Globus pallidus (tissue), 1 donor: ENCODE measurements around the gene TIAM2.
"Not testable (repeated sequence)": the region's sequence is repeated elsewhere in the genome, so short reads cannot be mapped to it uniquely, and the experiment has no call there.

ENCODE experiments used
- DNase-seq: peaks from one replicate; pipeline ENCODE4 v3.0.0-alpha.2; 2015; ENCODE audit warnings: low spot score

The TIAM2 gene

DNA sequence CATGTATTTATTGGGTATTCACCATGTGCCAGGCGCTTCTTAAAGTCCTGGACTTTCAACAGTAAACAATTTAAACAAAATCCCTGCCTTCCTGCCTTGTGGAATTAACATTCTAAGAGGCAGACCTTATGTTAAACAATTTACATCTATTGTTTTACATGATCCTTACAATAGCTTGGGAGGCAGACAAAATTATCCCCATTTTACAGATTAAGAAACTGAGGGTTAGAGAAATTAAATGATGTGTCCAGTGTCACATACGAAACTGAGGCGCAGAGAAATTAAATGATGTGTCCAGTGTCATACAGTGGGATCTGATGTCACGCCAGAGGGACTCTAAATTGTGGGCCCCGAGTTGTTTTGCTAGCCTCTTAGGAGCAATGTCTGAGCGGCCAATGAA lies 105.5 kb downstream of the TIAM2 start:
- no peak for DNase-seq

DNA sequence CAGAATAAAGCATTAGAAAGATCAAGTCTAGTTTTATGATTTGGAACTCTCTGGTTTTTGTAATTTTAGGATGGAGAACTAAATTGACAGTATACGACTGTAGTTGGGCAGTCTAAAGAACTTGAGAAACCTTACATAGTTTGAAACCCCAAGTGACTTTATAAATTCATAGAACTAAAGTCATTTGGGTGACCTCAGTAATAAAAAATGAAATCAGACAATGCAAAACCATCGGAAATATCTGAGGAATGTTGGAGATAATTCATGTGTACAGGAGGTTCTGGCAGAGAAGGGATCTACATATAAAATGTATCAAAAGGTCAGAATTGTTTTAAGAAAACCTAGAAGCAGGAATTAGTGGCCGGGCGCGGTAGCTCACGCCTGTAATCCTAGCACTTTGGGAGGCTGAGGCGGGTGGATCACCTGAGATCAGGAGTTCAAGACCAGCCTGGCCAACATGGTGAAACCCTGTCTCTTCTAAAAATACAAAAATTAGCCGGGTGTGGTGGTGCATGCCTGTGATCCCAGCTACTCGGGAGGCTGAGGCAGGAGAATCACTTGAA lies 108.0 kb downstream of the TIAM2 start:
- not testable (repeated sequence) for DNase-seq

GRCh38 chr6:155103816-155104366 lies 108.8 kb downstream of the TIAM2 start:
- no peak for DNase-seq

DNA sequence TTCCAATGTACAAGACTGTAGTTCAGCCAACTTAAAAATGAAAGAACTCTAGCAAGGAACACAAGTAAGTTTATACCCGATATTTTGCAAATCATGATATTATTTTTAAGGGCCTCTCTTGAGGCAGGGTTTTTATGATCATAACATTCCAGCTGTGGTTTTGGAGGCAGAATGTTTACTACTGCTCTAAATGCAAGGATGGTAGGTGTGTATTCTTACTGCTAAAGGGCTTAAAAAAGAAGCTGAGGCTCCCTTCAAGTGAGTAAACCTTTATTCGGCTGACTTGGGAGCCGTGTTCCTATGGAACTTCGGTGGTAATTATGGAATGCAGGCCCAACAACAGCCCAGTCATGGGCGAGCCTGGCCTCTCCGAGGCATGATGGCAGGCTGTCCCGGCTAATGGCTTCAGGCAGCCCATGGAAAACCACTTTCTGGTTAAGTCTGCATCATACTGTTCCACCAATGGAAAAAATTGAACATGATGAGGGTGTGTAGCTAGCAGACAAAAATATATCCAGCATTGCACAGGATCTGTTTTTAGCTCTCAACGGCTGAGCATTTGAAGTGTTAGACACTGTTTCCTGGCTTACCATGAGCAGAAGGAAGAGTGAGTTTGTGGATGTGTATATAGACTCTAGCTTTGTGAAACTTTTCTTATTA lies 111.5 kb downstream of the TIAM2 start:
- DNase-seq: no peak

DNA sequence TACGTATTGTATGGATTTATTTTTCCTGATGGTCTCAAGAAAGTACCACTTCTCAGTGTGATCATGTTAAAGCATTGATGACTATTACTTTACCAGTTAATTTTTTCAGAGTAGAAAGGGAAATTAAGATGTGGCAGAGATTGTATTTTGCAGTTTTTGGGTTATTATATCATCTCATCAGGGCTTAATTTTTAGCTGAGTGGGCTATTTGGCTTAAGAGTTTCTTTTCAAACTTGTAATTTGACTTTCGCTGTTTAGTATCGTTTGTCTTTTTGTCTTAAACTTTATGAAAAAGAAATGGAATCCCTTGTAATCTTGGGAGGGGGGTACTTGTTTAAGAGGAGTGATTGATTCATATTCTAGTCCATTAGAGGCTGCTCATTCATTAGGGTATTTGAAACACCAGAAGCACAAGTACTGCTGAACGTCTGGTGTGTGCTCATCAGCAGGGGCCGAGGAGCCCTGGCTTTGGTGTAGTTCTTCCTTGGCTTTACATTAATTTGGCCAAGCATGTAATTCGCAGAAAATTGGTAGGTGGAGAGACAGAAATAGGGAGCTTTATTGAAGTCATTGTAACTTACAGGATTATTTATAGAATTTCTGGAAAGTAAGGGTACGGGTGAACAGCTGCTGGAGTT lies 112.4 kb downstream of the TIAM2 start:
- no peak for DNase-seq

DNA sequence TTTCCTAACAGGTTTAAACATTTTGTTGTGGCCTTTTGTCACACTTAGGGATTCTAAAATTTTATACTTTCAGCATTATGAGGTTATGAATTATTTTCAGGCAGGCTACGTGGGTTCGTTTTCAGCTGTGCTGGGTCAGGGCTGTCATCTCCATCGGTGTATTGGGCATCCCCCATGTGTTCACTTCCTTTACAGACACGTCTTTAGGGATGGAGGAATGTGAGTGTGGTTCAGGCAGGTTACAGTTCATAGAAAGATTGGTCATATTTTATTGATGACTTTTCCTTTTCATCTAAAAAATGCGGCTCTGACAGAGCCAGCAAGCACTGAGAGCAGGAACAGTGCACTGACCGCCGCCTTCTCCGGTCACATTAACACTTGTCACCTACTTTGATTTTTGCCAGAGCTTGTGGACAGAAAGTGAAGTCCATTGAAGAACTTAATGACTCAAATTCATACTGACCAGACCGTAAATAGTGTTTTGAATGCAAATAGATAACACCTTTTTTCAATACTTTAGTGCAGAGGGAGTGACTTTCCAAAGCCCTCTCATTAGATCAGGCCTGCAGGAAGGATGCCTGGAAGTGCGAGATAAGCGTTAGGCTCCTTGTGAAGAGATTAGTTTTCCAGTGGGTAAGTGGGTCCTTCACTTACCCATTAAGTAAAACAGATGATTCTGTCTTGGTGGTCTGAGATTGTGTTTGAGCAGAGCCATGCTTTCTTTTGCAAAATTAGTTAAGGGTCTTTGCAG lies 113.1 kb downstream of the TIAM2 start:
- DNase-seq: no peak

DNA sequence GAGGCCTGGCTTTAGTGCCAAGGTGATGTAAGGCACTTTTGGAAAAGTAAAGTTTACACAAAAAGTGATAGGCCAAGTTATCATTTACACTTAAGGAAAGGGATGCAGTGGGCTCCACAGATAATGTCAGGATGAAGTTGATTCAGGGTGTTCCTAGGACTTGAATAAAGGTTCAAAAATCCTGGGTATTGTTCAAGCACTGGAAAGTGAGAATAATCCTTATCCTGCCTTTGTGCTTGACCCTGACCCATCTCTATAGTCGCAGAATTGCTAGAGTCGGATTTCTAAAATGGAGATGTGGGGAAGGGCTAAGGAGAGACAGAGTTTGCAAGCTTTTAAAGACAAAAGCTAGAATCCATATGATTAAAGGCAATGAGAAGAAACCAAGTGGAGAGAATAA lies 115.6 kb downstream of the TIAM2 start:
- no peak for DNase-seq

DNA sequence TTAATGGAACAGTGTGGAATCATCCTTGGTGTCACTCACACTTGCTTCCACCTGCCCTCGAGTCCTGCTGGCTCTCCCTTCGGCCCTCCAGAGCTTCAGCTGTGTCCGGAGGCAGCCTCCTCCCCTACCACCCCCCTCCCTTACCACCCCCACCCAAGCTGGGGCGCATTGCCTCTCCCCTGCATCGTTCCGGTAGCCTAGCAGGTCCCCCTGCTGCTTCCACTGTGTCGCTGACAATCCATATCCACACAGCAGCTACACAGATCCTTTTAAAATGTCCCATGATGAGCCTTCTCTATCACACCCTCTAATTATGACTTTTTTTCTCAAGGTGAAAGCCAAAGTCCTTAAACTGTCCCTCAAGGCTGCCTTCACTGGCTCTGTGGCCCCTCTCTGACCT lies 117.6 kb downstream of the TIAM2 start:
- no peak for DNase-seq

DNA sequence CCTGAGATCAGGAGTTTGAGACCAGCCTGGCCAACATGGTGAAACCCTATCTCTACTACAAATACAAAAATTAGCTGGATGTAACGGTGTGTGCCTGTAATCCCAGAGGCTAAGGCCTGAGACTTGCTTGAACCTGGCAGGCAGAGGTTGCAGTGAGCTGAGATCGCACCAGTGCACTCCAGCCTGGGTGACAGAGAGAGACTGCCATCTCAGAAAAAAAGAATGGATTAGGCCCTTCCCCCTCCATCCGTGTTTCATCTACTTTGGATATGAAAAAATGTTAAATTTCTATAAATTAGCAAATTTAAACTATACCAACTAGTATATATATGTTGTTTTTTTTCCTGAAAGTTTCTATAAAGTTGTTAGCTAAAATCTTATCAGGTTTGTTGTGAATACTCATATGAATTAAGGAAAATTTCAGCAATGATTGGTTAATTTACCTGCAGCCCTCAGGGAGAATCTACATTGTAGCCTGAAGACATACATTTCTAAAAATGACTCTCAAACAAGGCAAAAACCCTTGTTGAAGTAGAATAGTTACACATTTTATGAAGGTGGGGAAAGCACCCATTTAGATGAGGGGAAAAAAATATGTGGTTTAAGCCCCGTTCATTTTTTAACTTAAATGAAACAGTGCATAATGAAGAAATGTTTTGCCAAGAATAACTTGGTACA lies 120.9 kb downstream of the TIAM2 start:
- DNase-seq: no peak

- DNase-seq: no peak
These were observed 121.4 kb downstream of the TIAM2 start for GRCh38 chr6:155116571-155116910.

GRCh38 chr6:155117256-155117655 lies 122.1 kb downstream of the TIAM2 start:
- DNase-seq: no peak

GRCh38 chr6:155117785-155118184 lies 122.7 kb downstream of the TIAM2 start:
- DNase-seq: no peak

DNA sequence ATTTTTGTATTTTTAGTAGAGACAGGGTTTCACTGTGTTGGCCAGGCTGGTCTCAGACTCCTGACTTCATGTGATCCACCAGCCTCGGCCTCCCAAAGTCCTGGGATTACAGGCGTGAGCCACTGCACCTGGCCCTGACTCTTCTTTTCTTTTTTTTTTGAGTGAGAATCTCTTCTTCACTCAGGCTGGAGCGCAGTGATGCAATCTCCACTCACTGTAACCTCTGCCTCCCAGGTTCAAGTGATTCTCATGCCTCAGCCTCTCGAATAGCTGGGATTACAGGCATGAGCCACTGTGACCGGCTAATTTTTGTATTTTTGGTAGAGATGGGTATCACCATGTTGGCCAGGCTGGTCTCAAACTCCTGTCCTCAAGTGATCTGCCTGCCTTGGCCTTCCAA lies 124.1 kb downstream of the TIAM2 start:
- DNase-seq: not testable (repeated sequence)

DNA sequence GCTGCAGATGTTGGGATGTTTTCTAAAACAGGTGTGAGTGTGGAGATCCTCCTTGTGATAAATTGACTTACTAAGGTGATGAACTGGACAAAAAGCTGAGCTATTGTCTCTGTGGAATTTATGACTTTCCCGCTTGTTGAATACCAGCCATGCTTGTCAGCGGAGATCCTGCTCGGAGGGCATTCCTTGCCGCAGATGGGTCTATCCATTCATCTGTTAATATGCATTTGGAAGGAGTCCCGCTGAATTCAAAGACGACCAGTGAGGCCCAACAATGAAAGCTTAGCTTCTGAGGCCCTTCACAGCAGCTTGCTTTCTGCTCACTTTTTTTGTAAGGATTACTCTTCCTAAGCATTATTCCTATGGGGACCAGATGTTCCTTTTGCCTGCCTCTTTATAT lies 124.9 kb downstream of the TIAM2 start:
- no peak for DNase-seq

GRCh38 chr6:155121294-155121693 lies 126.2 kb downstream of the TIAM2 start:
- no peak for DNase-seq

DNA sequence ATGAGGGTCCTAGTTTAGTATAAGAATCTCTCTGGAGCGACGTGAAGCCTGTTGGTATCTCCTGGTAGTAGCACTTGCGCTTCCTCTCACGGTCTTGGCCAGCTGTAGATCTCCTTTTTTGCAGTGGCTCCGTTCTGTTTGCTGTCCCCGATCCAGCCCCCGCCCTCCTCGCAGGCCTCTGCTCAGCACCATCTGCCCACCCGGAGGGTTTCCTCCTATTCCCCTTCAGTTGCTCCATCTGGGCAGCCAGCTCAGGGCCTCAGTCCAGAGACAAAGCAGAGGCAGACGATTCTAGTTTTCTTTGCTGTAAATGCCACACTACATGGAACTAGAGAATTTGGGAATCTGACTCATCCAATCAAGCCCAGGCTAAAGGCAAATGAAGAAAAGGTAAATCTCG lies 126.6 kb downstream of the TIAM2 start:
- no peak for DNase-seq

DNA sequence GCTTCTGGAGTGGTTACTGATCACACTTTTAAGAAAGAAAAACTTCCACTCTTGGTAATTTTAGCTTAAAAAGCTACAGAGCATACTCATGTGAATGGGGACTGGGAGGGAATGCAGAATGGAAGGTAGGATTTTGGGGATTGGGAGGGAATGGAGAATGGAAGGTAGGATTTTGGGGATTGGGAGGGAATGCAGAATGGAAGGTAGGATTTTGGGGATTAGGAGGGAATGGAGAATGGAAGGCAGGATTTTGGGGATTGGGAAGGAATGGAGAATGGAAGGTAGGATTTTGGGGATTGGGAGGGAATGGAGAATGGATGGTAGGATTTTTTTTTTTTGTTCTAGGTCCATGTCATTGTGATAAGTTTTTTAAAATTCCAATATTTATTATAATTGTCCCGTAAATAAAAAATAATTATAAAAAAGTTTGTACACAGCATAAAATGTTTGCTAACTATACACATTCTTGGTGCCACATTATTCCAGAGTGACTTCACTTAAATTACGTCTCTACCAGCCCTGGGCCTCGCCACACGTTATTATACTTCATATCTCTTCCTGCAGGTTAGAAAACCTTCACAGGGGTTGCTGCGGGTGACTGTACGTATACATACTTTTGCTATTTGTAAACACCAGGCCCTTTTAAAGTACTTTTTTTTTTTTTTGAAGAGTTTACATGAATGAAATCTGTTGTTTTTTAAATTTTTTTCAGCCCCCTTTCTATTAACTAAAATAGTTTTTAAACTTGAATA lies 127.3 kb downstream of the TIAM2 start:
- DNase-seq: no peak

DNA sequence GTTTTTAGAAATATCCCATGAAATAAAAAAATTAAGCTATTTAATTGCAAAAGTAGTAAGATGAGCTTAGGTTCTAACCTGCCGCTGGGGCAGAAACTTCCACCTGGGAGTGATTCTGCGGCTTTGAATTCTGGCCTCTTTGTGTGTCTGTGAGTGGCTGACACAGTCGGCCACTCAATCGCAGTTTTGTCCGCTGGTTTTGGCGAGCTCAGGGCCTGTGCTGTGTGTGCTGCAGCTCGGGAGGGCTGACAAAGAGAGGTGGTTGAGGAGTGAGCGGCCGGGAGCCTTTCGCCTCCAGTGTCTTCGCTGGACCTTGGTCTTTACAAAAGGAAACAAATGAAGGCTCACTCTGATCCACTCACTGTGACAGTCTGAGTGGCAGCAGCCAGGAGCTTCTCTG lies 128.4 kb downstream of the TIAM2 start:
- no peak for DNase-seq

DNA sequence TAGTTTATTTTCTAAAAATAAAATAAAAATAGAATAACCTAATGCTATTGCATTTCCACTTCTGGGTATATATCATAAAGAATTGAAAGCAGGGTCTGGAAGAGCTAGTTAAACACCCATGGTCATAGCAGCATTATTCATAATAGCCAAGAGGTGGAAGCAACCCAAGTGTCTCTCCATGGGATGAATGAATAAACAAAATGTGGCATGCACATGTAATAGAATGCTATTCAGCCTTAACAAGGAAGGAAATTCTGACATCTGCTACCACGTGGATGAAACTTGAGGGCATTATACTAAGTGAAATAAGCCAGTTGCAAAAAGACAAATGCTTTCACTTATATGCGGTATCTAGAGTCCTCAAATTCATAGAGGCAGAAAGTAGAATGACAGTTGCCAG lies 130.8 kb downstream of the TIAM2 start:
- no peak for DNase-seq

DNA sequence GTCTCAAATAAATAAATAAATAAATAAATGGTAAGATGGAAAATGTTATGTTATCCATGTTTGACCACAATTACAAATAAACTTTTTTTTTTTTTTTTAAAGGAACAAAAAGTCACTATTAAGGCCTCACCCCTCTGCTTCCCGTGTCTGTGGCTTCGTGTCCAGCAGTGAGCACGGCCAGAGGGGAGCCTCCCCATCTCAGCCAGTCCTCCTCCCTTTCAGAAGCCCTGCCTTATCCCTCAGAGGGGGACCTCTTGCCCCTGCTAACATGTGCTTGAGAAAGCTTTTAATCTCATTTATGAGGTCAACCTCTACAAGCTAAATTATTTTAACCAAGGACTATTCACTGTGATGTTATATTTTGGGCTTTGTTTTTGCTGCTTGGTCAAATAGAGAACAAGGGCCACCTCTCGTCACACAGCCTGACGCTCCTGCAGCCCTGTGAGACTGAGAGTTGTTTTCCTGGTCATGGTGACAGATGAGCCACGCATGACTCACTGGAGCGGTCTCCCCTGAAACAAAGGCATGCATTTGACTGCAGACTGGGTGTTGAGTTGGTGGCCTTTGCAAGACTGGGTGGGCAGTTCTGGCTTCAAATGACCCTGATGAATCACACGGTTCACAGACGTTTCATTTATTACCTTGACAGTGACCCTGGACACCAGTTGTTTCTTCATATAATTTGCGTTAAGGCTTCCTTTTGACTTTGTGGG lies 131.8 kb downstream of the TIAM2 start:
- no peak for DNase-seq

- DNase-seq: no peak
These were observed 133.9 kb downstream of the TIAM2 start for GRCh38 chr6:155128977-155129376.
